Measurements from ENCODE around the gene UQCRFS1.

GRCh38 chr19:29191005-29191404, 21.9 kb downstream of the UQCRFS1 start:
- TF ChIP-seq CEBPB (IDR thresholded peaks at IDR 0.05) = no peak
- TF ChIP-seq CTCF (IDR thresholded peaks at IDR 0.05) = no peak
- TF ChIP-seq NPAS2 (CRISPR knock-in tag; IDR thresholded peaks at IDR 0.05; ENCODE audit: borderline replicate concordance) = no peak
- no peak for TF ChIP-seq EP300 (IDR thresholded peaks at IDR 0.05)
- no peak for TF ChIP-seq MAX (IDR thresholded peaks at IDR 0.05)
